ENCODE results near the gene RRAD. TPM values are rescaled to one million over a fixed set of nuclear protein-coding genes. Genes with fewer than 3 reads are reported as not detected.

The RRAD gene
- total RNA-seq, 1 experiment from 2014 or later = 0.19 TPM

GRCh38 chr16:66911112-66911511 lies 14.2 kb downstream of the RRAD start:
- ChIA-PET CTCF (no interaction called here), POLR2A (ENCODE audit: low non-redundant PET) (no interaction called here)
- no peak for TF ChIP-seq EZH2 (IDR thresholded peaks at IDR 0.05; ENCODE audit: borderline replicate concordance, low read depth, low read length, poor library complexity, severe bottlenecking)
- no peak for TF ChIP-seq CTCF (conservative IDR thresholded peaks at IDR 0.05; ENCODE audit: low read depth, low read length)
- H3K27ac ChIP-seq (ENCODE audit: low read depth, low read length, poor library complexity, severe bottlenecking) = no peak overlapping the region
- H3K27me3 ChIP-seq (replicated peaks; ENCODE audit: insufficient read depth, low read depth, low read length, poor library complexity) = no peaks in the 10 kb centered on the region
- BruUV-seq (replicated peaks) = no TSS peak
- no peaks in the 10 kb centered on the region for H3K36me3 ChIP-seq (ENCODE audit: insufficient read depth, low read length, poor library complexity, severe bottlenecking)
- H3K9me3 ChIP-seq (ENCODE audit: low read depth, low read length, poor library complexity, severe bottlenecking) = no peaks in the 10 kb centered on the region
- H3K4me1 ChIP-seq (ENCODE audit: insufficient read depth, low read length, poor library complexity, severe bottlenecking) = no peaks in the 10 kb centered on the region
- intact Hi-C loops (cut with micrococcal nuclease; ENCODE audit: unreplicated experiment) = no loop called here
- no peak overlapping the region for H3K4me3 ChIP-seq (ENCODE audit: low read depth, low read length, poor library complexity, severe bottlenecking)
- DNase-seq (ENCODE audit: low spot score) = no peak

- POLR2A ChIA-PET (ENCODE audit: low non-redundant PET) = no interaction called here
- H3K4me3 ChIP-seq (ENCODE audit: low read depth, low read length, poor library complexity, severe bottlenecking) = no peak overlapping the region
- no peaks in the 10 kb centered on the region for H3K36me3 ChIP-seq (ENCODE audit: insufficient read depth, low read length, poor library complexity, severe bottlenecking)
- no peak overlapping the region for H3K27ac ChIP-seq (ENCODE audit: low read depth, low read length, poor library complexity, severe bottlenecking)
- intact Hi-C loops (cut with micrococcal nuclease; ENCODE audit: unreplicated experiment) = no loop called here
- TF ChIP-seq CTCF (conservative IDR thresholded peaks at IDR 0.05; ENCODE audit: low read depth, low read length) = no peak
- TF ChIP-seq EZH2 (IDR thresholded peaks at IDR 0.05; ENCODE audit: borderline replicate concordance, low read depth, low read length, poor library complexity, severe bottlenecking) = no peak
- no peak for DNase-seq (ENCODE audit: low spot score)
- no TSS peak for BruUV-seq (replicated peaks)
- no peaks in the 10 kb centered on the region for H3K9me3 ChIP-seq (ENCODE audit: low read depth, low read length, poor library complexity, severe bottlenecking)
- peaks cover 7% of the 10 kb centered on the region for H3K4me1 ChIP-seq (ENCODE audit: insufficient read depth, low read length, poor library complexity, severe bottlenecking)
- no peaks in the 10 kb centered on the region for H3K27me3 ChIP-seq (replicated peaks; ENCODE audit: insufficient read depth, low read depth, low read length, poor library complexity)
- CTCF ChIA-PET = interaction anchor here (0.6 kb wide), 1 partner anchor 133 kb away, joined by 4 read pairs; no protein-coding TSS in a partner anchor
Measured at GRCh38 chr16:66910175-66910940, 15.0 kb downstream of the RRAD start.

DNA sequence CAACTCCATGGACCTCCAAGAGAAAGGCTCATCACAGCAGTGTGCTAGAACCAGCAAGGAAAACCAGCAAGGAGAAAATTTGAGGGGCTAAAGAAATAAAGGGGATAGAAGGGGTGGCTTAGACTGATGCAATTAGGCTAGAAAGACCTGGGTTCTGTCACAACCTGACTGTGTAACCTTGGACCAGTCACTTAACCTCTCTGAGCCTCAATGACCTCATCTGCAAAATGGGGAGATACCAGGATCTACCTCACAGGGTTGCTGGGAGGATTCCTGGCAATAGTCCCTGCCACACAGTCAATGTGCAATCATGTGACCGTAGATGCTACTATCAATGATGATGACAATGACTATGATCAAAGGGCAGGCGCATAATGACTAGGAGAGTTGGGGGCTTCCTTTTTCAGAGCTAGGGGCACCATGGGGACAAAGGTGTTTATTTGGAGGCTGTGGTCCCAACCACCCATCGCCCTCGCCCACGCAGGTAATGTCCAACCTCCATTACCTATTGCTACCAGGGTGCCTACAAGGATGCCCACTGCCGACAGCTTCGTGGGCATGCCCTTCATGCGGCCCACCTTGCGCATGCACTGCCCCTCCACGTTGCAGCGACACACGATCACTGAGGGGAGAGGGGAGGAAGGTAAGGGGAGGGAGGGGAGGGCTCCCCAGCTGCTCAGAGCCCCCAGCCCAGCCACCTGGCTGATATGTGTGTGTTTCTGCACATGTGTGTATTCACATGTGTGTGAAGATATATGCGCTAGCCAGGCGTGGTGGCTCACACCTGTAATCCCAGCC lies 16.4 kb downstream of the RRAD start:
- intact Hi-C loops (cut with micrococcal nuclease; ENCODE audit: unreplicated experiment) = no loop called here
- ChIA-PET POLR2A (ENCODE audit: low non-redundant PET) (no interaction called here), CTCF (no interaction called here)
- Histone ChIP-seq H3K4me1 (ENCODE audit: insufficient read depth, low read length, poor library complexity, severe bottlenecking) (peaks cover 10% of the 10 kb centered on the region), H3K36me3 (ENCODE audit: insufficient read depth, low read length, poor library complexity, severe bottlenecking) (no peaks in the 10 kb centered on the region), H3K27ac (ENCODE audit: low read depth, low read length, poor library complexity, severe bottlenecking) (no peak overlapping the region), H3K9me3 (ENCODE audit: low read depth, low read length, poor library complexity, severe bottlenecking) (no peaks in the 10 kb centered on the region), H3K27me3 (replicated peaks; ENCODE audit: insufficient read depth, low read depth, low read length, poor library complexity) (no peaks in the 10 kb centered on the region), H3K4me3 (ENCODE audit: low read depth, low read length, poor library complexity, severe bottlenecking) (no peak overlapping the region)
- TF ChIP-seq CTCF (conservative IDR thresholded peaks at IDR 0.05; ENCODE audit: low read depth, low read length) = no peak
- no peak for TF ChIP-seq EZH2 (IDR thresholded peaks at IDR 0.05; ENCODE audit: borderline replicate concordance, low read depth, low read length, poor library complexity, severe bottlenecking)
- DNase-seq (ENCODE audit: low spot score) = no peak
- BruUV-seq (replicated peaks) = no TSS peak
